ENCODE data around the gene STXBP6. TPM values are rescaled to one million over a fixed set of nuclear protein-coding genes. Genes with fewer than 3 reads are reported as not detected.

Gene STXBP6
- total and polyA plus RNA-seq, 2 donors (not counting 3 experiments of a cell fraction or from before 2014, with no cell fraction given): 0.06 TPM; not detected in 1

DNA sequence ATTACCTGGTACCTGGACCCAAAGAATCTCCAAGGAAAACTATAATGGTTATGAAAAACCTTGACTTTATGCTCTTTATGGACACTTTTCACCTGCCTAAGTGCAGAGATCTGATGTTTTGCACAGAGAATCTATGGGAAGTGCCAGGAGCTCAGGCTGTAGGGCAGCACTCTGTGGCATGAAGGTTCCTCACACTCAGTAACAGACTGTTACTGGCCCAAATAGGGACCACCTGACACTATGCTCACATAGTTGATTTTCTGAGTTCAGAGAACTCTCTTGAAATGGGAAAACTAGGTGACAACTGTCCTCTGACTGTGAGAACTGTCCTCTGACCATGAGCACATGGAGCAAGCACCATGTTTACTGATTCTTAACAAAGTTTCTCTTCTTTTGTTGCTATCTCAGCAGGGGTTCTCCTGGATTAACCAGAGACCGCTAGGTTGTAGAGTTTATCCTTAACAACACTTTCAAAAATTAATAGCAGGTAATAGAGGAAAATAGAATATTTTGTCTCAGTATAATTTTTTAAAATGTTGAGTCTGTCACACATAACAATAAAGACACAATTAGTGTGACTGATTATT is 101.6 kb downstream of the STXBP6 start:
- no peak for FAIRE-seq
- ChIA-PET CTCF (no interaction called here), POLR2A (no interaction called here)
- no peak for TF ChIP-seq POLR2A (IDR thresholded peaks at IDR 0.05; ENCODE audit: low read depth, low read length)
- H3K9me1 ChIP-seq (replicated peaks; ENCODE audit: control insufficient read depth, extremely low read depth, insufficient read depth, low read length): no peaks in the 10 kb centered on the region
- DNase-seq (ENCODE audit: low read depth, low spot score): no peak
- no peaks in the 10 kb centered on the region for H3K27me3 ChIP-seq (ENCODE audit: control insufficient read depth in 2 of 2, insufficient read depth in 2 of 2, low read length in 2 of 2)
- no peak overlapping the region for H3K4me3 ChIP-seq (replicated peaks in 1 of 3; ENCODE audit: insufficient read depth in 1 of 3, low read depth in 1 of 3, low read length in 3 of 3)
- no peak overlapping the region for H2AFZ ChIP-seq (ENCODE audit: low read depth, low read length)
- H3K9ac ChIP-seq (replicated peaks; ENCODE audit: extremely low read depth, insufficient read depth, low read length): no peak overlapping the region
- no peak overlapping the region for H3K4me2 ChIP-seq (ENCODE audit: insufficient read depth, low read length)
- H3K4me1 ChIP-seq (ENCODE audit: control insufficient read depth, extremely low read depth, insufficient read depth, low read length): no peaks in the 10 kb centered on the region
- intact Hi-C loops (cut with micrococcal nuclease): no loop called here
- dilution Hi-C loops (cut with MboI; ENCODE audit: extremely low pct_ligation_motif_present, low sequenced_read_pairs): no loop called here
- H3K9me3 ChIP-seq (replicated peaks; ENCODE audit: control insufficient read depth, insufficient read depth, low read length): no peaks in the 10 kb centered on the region
- H3K27ac ChIP-seq (ENCODE audit: insufficient read depth, low read depth, low read length): no peak overlapping the region
- no peaks in the 10 kb centered on the region for H3K36me3 ChIP-seq (ENCODE audit: control insufficient read depth in 2 of 2, extremely low read depth in 1 of 2, insufficient read depth in 2 of 2, low read length in 2 of 2)
- BruUV-seq (replicated peaks): no TSS peak
- no peaks in the 10 kb centered on the region for H4K20me1 ChIP-seq (replicated peaks; ENCODE audit: control insufficient read depth, extremely low read depth, insufficient read depth, low read length)
- no peaks in the 10 kb centered on the region for H3K79me2 ChIP-seq (ENCODE audit: control insufficient read depth, insufficient read depth, low read length)

DNA sequence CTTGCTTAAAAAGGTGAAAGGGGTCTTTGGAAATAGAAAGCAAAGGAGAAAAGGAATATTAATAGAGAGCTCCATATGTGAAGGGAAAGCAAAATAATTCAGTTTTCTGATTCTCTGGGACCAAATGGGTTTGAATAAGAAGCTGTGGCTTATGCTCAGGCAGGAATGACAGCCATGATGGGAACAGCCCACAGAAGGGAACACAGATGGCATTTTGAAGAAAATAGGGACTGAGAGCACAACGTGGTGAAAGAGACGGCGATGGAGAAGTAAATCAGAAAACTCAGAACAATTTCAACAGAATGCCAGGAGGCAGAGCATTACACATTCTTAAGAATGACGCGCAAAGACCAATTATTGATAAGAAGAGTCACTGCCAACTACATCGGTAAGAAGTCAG is 102.8 kb downstream of the STXBP6 start:
- Histone ChIP-seq H3K9ac (replicated peaks; ENCODE audit: extremely low read depth, insufficient read depth, low read length) (no peak overlapping the region), H3K27me3 (ENCODE audit: control insufficient read depth in 2 of 2, insufficient read depth in 2 of 2, low read length in 2 of 2) (no peaks in the 10 kb centered on the region), H3K27ac (ENCODE audit: insufficient read depth, low read depth, low read length) (no peak overlapping the region), H3K79me2 (ENCODE audit: control insufficient read depth, insufficient read depth, low read length) (no peaks in the 10 kb centered on the region), H4K20me1 (replicated peaks; ENCODE audit: control insufficient read depth, extremely low read depth, insufficient read depth, low read length) (no peaks in the 10 kb centered on the region), H3K36me3 (ENCODE audit: control insufficient read depth in 2 of 2, extremely low read depth in 1 of 2, insufficient read depth in 2 of 2, low read length in 2 of 2) (no peaks in the 10 kb centered on the region), H3K9me1 (replicated peaks; ENCODE audit: control insufficient read depth, extremely low read depth, insufficient read depth, low read length) (no peaks in the 10 kb centered on the region), H3K4me3 (replicated peaks in 1 of 3; ENCODE audit: insufficient read depth in 1 of 3, low read depth in 1 of 3, low read length in 3 of 3) (no peak overlapping the region), H3K4me1 (ENCODE audit: control insufficient read depth, extremely low read depth, insufficient read depth, low read length) (no peaks in the 10 kb centered on the region), H3K4me2 (ENCODE audit: insufficient read depth, low read length) (no peak overlapping the region), H2AFZ (ENCODE audit: low read depth, low read length) (no peak overlapping the region), H3K9me3 (replicated peaks; ENCODE audit: control insufficient read depth, insufficient read depth, low read length) (no peaks in the 10 kb centered on the region)
- POLR2A ChIA-PET: no interaction called here
- no TSS peak for BruUV-seq (replicated peaks)
- dilution Hi-C loops (cut with MboI; ENCODE audit: extremely low pct_ligation_motif_present, low sequenced_read_pairs): no loop called here
- no peak for DNase-seq (ENCODE audit: low read depth, low spot score)
- TF ChIP-seq, protein P1, sequence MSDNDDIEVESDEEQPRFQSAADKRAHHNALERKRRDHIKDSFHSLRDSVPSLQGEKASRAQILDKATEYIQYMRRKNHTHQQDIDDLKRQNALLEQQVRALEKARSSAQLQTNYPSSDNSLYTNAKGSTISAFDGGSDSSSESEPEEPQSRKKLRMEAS (IDR thresholded peaks at IDR 0.05; ENCODE audit: insufficient read depth, insufficient read length): no peak
- TF ChIP-seq POLR2A (IDR thresholded peaks at IDR 0.05; ENCODE audit: low read depth, low read length): no peak
- no peak for TF ChIP-seq GATA2 (IDR thresholded peaks at IDR 0.05; ENCODE audit: insufficient read depth, insufficient read length, low read depth, low read length)
- TF ChIP-seq FOS (IDR thresholded peaks at IDR 0.05; ENCODE audit: borderline replicate concordance, insufficient read depth, low read length): no peak
- TF ChIP-seq MYC (IDR thresholded peaks at IDR 0.05; ENCODE audit: low read depth, low read length): no peak
- no peak for TF ChIP-seq JUN (IDR thresholded peaks at IDR 0.05; ENCODE audit: borderline replicate concordance, insufficient read depth, insufficient read length, low read depth)
- TF ChIP-seq POLR2AphosphoS5 (IDR thresholded peaks at IDR 0.05; ENCODE audit: insufficient read depth, low read depth, low read length): no peak
- TF ChIP-seq, protein P2, sequence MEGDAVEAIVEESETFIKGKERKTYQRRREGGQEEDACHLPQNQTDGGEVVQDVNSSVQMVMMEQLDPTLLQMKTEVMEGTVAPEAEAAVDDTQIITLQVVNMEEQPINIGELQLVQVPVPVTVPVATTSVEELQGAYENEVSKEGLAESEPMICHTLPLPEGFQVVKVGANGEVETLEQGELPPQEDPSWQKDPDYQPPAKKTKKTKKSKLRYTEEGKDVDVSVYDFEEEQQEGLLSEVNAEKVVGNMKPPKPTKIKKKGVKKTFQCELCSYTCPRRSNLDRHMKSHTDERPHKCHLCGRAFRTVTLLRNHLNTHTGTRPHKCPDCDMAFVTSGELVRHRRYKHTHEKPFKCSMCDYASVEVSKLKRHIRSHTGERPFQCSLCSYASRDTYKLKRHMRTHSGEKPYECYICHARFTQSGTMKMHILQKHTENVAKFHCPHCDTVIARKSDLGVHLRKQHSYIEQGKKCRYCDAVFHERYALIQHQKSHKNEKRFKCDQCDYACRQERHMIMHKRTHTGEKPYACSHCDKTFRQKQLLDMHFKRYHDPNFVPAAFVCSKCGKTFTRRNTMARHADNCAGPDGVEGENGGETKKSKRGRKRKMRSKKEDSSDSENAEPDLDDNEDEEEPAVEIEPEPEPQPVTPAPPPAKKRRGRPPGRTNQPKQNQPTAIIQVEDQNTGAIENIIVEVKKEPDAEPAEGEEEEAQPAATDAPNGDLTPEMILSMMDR (IDR thresholded peaks at IDR 0.05; ENCODE audit: extremely low read depth in 1 of 2, insufficient read depth in 1 of 2, low read depth in 1 of 2, low read length in 2 of 2): no peak
- TF ChIP-seq EZH2 (IDR thresholded peaks at IDR 0.05; ENCODE audit: borderline replicate concordance, low read depth, low read length, severe bottlenecking): no peak
- intact Hi-C loops (cut with micrococcal nuclease): no loop called here
- CTCF ChIA-PET: no interaction called here
- FAIRE-seq: no peak

Data from endothelial cell of umbilical vein (primary cell).